Measurements from ENCODE around the gene BCL2.

Gene BCL2

DNA sequence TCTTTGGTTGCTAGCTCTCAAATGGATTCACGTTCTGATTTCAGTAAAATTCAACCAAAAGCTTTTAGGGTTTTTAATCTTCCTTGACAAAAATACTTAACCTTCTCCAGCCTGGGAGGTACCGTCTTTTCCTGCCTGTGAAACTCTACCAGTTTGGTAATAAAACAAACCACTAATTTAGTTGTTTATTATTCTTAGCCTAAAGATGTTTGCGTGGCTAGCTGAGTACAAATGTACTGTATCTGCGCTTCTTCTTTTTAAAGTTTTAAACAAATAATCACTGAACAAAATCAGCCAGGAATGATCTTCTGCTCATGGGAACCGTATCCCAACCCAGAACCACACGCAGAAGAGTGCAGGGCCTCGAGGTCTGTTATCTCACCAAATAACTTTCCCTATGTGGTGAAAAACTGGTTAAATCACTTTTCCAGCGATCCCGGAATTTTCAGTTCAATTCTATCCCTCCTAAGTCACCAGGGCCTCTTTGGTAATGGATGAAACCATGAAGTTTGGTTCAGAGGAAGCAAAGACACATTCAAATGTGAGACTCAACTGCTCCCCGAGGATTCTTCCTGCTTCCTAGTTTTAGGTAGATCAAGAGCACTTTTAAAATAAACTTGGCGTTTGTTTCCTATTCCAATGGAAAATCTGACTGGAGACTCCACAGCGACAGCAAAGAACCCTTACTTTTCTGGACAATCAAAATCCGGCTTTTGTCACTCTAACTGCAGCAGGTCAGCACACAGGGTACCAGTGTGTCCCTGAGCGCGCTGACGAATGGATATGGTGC lies 36.1 kb downstream of the BCL2 start:
- H3K27ac ChIP-seq = no peak overlapping the region
- TF ChIP-seq ZFX (IDR thresholded peaks at IDR 0.05) = no peak
- TF ChIP-seq, protein P1, sequence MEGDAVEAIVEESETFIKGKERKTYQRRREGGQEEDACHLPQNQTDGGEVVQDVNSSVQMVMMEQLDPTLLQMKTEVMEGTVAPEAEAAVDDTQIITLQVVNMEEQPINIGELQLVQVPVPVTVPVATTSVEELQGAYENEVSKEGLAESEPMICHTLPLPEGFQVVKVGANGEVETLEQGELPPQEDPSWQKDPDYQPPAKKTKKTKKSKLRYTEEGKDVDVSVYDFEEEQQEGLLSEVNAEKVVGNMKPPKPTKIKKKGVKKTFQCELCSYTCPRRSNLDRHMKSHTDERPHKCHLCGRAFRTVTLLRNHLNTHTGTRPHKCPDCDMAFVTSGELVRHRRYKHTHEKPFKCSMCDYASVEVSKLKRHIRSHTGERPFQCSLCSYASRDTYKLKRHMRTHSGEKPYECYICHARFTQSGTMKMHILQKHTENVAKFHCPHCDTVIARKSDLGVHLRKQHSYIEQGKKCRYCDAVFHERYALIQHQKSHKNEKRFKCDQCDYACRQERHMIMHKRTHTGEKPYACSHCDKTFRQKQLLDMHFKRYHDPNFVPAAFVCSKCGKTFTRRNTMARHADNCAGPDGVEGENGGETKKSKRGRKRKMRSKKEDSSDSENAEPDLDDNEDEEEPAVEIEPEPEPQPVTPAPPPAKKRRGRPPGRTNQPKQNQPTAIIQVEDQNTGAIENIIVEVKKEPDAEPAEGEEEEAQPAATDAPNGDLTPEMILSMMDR (conservative IDR thresholded peaks at IDR 0.05) = no peak

DNA sequence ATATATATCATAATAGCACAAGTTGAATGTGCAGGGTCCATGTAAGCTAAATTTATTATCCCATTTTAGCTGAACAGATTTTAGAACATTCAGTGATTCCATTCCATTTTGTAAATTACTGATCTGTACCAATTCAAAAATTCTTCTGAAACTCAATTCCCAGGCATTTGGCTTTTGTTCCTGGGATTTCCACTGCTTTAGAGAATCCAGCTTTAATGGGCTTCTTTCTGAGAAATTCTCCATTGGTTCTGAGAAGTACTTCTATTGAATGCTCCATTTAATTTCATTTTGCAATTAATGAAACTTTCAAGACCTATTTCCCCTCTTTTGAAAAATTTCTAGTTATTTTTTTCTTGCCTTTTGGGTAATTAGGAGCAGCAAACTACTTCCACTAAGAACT lies 36.8 kb downstream of the BCL2 start:
- H3K27ac ChIP-seq = no peak overlapping the region
- no peak for TF ChIP-seq ZFX (IDR thresholded peaks at IDR 0.05)
- TF ChIP-seq, protein P1 (conservative IDR thresholded peaks at IDR 0.05) = no peak

DNA sequence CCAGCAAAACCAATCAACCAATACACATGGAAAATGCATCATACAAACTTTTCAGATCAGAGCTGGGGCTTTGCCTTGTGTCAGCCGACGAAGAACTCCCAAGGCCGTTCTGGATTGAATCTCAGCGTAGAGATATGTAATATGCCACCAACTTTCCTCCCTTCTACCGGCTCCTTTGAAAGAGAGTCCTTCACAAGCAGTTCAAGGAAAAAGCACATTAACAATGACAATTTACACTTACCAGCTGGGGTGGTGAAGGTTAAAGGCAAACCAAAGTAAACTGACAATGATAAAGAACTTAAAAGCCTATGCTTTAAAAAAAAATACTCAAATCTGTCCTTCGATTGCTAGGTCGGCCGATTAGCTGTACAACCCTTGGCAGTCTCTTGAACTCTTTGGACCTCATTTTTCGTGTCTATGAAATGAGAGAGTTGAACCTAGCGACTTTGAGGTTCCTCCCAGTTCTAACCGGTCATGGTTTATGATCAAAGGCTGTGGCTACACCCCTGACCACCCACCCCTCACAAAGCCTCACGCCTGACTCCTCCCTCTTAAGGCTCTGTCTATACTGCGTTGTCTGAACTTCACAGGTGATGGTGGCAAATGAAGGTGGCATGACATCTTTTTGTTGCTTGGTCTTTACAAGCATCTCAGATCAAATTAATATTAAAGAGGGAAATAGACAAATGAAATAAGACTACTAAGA lies 46.2 kb downstream of the BCL2 start:
- no peak overlapping the region for H3K27ac ChIP-seq
- TF ChIP-seq, protein P1 (conservative IDR thresholded peaks at IDR 0.05) = no peak
- no peak for TF ChIP-seq ZFX (IDR thresholded peaks at IDR 0.05)

DNA sequence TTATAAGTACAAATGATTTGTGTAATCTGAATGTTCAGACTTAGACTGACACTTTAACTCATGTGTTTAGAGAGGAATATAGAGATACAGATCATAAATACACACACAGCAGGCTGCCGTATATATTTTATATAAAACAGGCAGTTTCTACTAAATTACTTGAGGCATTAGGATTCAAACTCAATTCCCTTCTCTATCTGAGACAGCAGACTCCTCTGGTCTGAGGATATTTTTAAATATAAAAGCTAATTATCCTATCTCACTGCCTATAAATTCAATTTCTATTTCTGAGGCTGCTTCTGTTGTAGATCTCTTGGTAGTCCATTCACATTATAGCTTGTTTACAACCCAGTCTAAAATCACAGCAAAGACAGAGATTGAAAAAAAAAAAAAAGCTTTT lies 46.9 kb downstream of the BCL2 start:
- no peak for TF ChIP-seq ZFX (IDR thresholded peaks at IDR 0.05)
- TF ChIP-seq, protein P1 (conservative IDR thresholded peaks at IDR 0.05) = no peak
- H3K27ac ChIP-seq = no peak overlapping the region

DNA sequence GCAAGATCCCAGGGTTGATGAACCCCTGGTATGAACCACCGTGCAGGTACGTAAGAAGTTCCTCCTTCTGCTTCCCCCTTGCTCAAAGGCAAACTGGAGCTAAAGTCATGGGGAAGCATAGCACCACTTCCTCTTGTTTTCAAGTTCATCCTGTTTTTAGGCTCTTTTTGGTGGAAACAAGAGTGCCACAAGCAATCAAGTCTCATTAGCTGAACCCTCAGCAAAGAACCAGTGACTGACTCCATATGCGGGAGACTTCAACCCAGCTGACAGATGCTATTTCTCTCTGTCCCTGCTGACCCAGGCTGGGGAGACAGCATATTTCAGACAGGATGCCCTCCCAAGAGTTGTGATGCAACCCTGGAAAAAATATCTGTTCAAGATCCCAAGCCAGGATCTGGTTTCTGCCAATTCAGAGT lies 47.7 kb downstream of the BCL2 start:
- H3K27ac ChIP-seq = no peak overlapping the region
- no peak for TF ChIP-seq ZFX (IDR thresholded peaks at IDR 0.05)
- TF ChIP-seq, protein P1 (conservative IDR thresholded peaks at IDR 0.05) = no peak

DNA sequence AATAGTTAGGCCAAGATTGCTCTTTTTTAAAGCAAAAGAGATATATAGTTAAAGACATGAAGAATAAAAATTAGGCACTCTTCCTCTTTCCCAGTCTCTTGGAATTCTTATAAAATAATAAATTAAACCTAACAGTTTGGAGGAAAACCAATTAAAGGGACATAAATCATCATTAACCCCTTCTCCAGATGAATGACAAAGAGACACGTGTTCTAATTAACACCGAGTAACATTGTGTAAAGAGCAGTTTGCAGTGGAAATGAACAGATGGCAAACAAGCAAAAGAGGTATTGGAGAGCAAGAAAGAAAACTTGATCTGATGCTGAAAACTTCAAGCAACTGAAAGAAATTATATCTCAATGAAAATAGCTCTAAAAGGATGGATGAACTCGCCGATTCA lies 48.4 kb downstream of the BCL2 start:
- H3K27ac ChIP-seq = no peak overlapping the region
- TF ChIP-seq, protein P1 (conservative IDR thresholded peaks at IDR 0.05) = no peak
- no peak for TF ChIP-seq ZFX (IDR thresholded peaks at IDR 0.05)

Data from C4-2B (cell line).